GM12873 (cell line): ENCODE results near the gene EMX2.

Experiments used
- CTCF ChIP-seq: IDR thresholded peaks from 2 replicates; pipeline ENCODE4 v1.5.1; 2012; ENCODE audit warnings: low read depth, mild to moderate bottlenecking, moderate library complexity, low read length, control low read depth; ENCODE audit not compliant: insufficient read depth; ENCODE audit errors: missing control alignments

EMX2 gene

GRCh38 chr10:117547016-117547715, 4.6 kb downstream of the EMX2 start:
- TF ChIP-seq CTCF, result no peak

GRCh38 chr10:117547716-117548668, 5.4 kb downstream of the EMX2 start:
- no peak for TF ChIP-seq CTCF

GRCh38 chr10:117549100-117549585, 6.6 kb downstream of the EMX2 start:
- no peak for TF ChIP-seq CTCF

GRCh38 chr10:117550076-117550475, 7.5 kb downstream of the EMX2 start:
- TF ChIP-seq CTCF, result no peak

- no peak for TF ChIP-seq CTCF
Measured at GRCh38 chr10:117550599-117551329, 8.2 kb downstream of the EMX2 start.

- no peak for TF ChIP-seq CTCF
Measured at GRCh38 chr10:117551330-117552155, 9.0 kb downstream of the EMX2 start.
